Spleen (tissue), 11 donors: ENCODE results near the gene AKAP7. TPM values are rescaled to one million over a fixed set of nuclear protein-coding genes. Genes with fewer than 3 reads are reported as not detected.

ENCODE experiments used
- DNase-seq: peaks from one replicate; pipeline ENCODE4 v3.0.0-alpha.2; 2020
- H3K27ac ChIP-seq, 8 donors: fragments of 200-600 bp; sonication (generic) in 7 of 8; 1 replicate in 4 of 8; 2 replicates in 4 of 8; pipeline versions ENCODE4 v1.5.0 to v1.8.0; 2016 to 2021; ENCODE audit warnings: inconsistent platforms in 4 of 8, mild to moderate bottlenecking in 4 of 8, moderate library complexity in 1 of 8
- H3K27me3 ChIP-seq, 7 donors: fragments of 200-600 bp; sonication (generic) in 6 of 7; replicated peaks in 1 of 7; 1 replicate in 4 of 7; 2 replicates in 3 of 7; pipeline versions ENCODE4 v1.5.0 to v1.8.0; 2016 to 2021; ENCODE audit warnings: inconsistent platforms in 3 of 7, mild to moderate bottlenecking in 1 of 7
- H3K36me3 ChIP-seq, 6 donors: fragments of 200-600 bp; sonication (generic) in 5 of 6; 1 replicate in 4 of 6; 2 replicates in 2 of 6; pipeline versions ENCODE4 v1.5.0 to v1.8.0; 2016 to 2021; ENCODE audit warnings: inconsistent platforms in 2 of 6
- H3K4me1 ChIP-seq, 6 donors: fragments of 200-600 bp; sonication (generic) in 5 of 6; 1 replicate in 3 of 6; 2 replicates in 3 of 6; pipeline versions ENCODE4 v1.5.0 to v1.8.0; 2016 to 2021; ENCODE audit warnings: inconsistent platforms in 3 of 6
- H3K4me3 ChIP-seq, 8 donors: fragments of 200-600 bp; sonication (generic) in 7 of 8; 1 replicate in 4 of 8; 2 replicates in 4 of 8; pipeline versions ENCODE4 v1.5.0 to v1.8.0; 2016 to 2021; ENCODE audit warnings: inconsistent platforms in 4 of 8, mild to moderate bottlenecking in 4 of 8, moderate library complexity in 2 of 8
- H3K9me3 ChIP-seq, 8 donors: fragments of 200-600 bp; sonication (generic) in 7 of 8; 1 replicate in 4 of 8; 2 replicates in 4 of 8; pipeline versions ENCODE4 v1.5.0 to v1.8.0; 2016 to 2021; ENCODE audit warnings: inconsistent platforms in 4 of 8
- POLR2A ChIP-seq, 3 donors: fragments of 450-650 bp; IDR thresholded peaks; one replicate each; pipeline ENCODE4 v1.5.1; 2017; ENCODE audit warnings: antibody characterized with exemption in 3 of 3, mild to moderate bottlenecking in 1 of 3
- POLR2AphosphoS5 ChIP-seq, 3 donors: sonication (generic); formaldehyde crosslinking; IDR thresholded peaks; one replicate each; pipeline ENCODE4 v1.5.1; 2017; ENCODE audit warnings: antibody characterized with exemption in 3 of 3
- WGBS, 5 donors: extraction: QIAGEN DNeasy Blood & Tissue Kit in 3 of 5; methylation state at CpG; one replicate each; pipeline versions ENCODE4 v1.1.5 to v1.1.7; 2013 to 2018; 5-methylcytosine and 5-hydroxymethylcytosine counted together
- intact Hi-C: fragments of 100-400 bp; cut with DNase I; formaldehyde crosslinking; loops from one replicate; pipeline ENCODE4 v1.15.0; 2023; ENCODE audit warnings: low total_unique reads
- polyA plus RNA-seq, 3 donors: library from polyadenylated mRNA; stranded (reverse); fragments of 200-250 nt; gene quantifications; one replicate each; pipeline ENCODE4 v1.2.1, GENCODE V29; 2013
- total RNA-seq, 7 donors: library from RNA; depleted of rRNA in 3 of 7; stranded (reverse); fragments of >200 nt in 3 of 7; fragmentation: NEBNext Ultra II Directional in 4 of 7; extraction: Animal tissue kit (Norgen Biotek cat#: 25700) in 4 of 7; gene quantifications; one replicate each; pipeline versions ENCODE4 v1.1.0 to v1.2.1, GENCODE V29; 2016 to 2021
- TF ChIP-seq, protein P1 (sequence below), 11 experiments: fragments of 200-600 bp in 7 of 11; fragments of 450-650 bp in 4 of 11; sonication (generic) in 4 of 11; IDR thresholded peaks in 8 of 11; conservative IDR thresholded peaks in 3 of 11; 1 replicate in 7 of 11; 2 replicates in 4 of 11; pipeline versions ENCODE4 v1.4.0 to v1.8.0; 2016 to 2021; ENCODE audit warnings: antibody characterized with exemption in 11 of 11, inconsistent platforms in 4 of 11, mild to moderate bottlenecking in 1 of 11
- donor health status: healthy with polysubstance abuse.
- donor health status: DM: no; HTN: no; CAD: no; lungs with moderate emphysema.
- donor health status: DM: no; HTN: no; CAD: no.
- donor health status: Bipolar disorder and iron deficiency.
- donor health status: healthy.
- donor health status: DM: no; HTN: no; CAD: no.
- donor health status: DM: yes; HTN: yes; CAD: no.

AKAP7 gene
- total and polyA plus RNA-seq, 10 donors, result 6.6 to 23.8 (median 12.0) TPM

DNA sequence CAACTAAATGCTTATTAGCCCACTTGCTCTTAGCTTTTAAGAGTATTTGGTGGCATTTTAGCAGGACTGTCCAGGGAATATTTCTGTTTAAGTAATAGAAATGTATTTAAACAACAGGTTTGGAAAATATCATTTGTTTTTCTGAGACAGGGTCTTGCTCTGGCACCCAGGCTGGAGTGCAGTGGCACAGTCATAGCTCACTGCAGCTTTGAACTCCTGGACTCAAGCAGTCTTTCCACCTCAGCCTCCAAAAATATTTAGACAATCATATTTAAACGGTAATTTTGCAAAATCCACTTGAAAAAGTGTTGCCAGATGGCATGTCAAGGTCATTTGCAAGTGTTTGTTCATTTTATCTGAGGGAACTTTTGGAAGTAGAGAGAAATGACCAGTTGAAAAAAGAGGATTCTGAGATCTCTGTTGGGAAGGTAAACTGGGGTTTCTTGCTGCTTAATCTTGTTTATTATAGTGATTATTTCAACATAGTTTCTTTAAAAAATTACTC lies 25.0 kb downstream of the AKAP7 start:
- Histone ChIP-seq H3K9me3 (no peaks in the 10 kb centered on the region), H3K36me3 (peaks cover 0 to 13% (median 0%) of the 10 kb centered on the region in 6 donors), H3K4me3 (no peak overlapping the region), H3K27ac (no peak overlapping the region), H3K27me3 (no peaks in the 10 kb centered on the region), H3K4me1 (peaks cover 0 to 5% (median 0%) of the 10 kb centered on the region in 6 donors)
- intact Hi-C loops, result no loop called here
- TF ChIP-seq POLR2AphosphoS5 (IDR thresholded peaks at IDR 0.05) (no peak), POLR2A (IDR thresholded peaks at IDR 0.05) (no peak)
- TF ChIP-seq, protein P1, sequence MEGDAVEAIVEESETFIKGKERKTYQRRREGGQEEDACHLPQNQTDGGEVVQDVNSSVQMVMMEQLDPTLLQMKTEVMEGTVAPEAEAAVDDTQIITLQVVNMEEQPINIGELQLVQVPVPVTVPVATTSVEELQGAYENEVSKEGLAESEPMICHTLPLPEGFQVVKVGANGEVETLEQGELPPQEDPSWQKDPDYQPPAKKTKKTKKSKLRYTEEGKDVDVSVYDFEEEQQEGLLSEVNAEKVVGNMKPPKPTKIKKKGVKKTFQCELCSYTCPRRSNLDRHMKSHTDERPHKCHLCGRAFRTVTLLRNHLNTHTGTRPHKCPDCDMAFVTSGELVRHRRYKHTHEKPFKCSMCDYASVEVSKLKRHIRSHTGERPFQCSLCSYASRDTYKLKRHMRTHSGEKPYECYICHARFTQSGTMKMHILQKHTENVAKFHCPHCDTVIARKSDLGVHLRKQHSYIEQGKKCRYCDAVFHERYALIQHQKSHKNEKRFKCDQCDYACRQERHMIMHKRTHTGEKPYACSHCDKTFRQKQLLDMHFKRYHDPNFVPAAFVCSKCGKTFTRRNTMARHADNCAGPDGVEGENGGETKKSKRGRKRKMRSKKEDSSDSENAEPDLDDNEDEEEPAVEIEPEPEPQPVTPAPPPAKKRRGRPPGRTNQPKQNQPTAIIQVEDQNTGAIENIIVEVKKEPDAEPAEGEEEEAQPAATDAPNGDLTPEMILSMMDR (IDR thresholded peaks at IDR 0.05 in 8 of 11, conservative IDR thresholded peaks at IDR 0.05 in 3 of 11), result no peak
- DNase-seq, result no peak
- WGBS, 5 donors, result 0 to 63% (median 61%) methylated on average over 1 of the region's 1 CpG

- Histone ChIP-seq H3K36me3 (peaks cover 0 to 24% (median 3%) of the 10 kb centered on the region in 6 donors), H3K4me3 (no peak overlapping the region), H3K9me3 (no peaks in the 10 kb centered on the region), H3K27me3 (no peaks in the 10 kb centered on the region), H3K4me1 (peaks cover 0 to 5% (median 0%) of the 10 kb centered on the region in 6 donors), H3K27ac (no peak overlapping the region)
- intact Hi-C loops, result no loop called here
- TF ChIP-seq, protein P1 (IDR thresholded peaks at IDR 0.05 in 8 of 11, conservative IDR thresholded peaks at IDR 0.05 in 3 of 11), result no peak
- TF ChIP-seq POLR2A (IDR thresholded peaks at IDR 0.05) (no peak), POLR2AphosphoS5 (IDR thresholded peaks at IDR 0.05) (no peak)
- WGBS, 5 donors, result 92 to 99% (median 96%) methylated on average over 3 of the region's 3 CpGs
- no peak for DNase-seq
Observed at GRCh38 chr6:131161987-131162386, 26.7 kb downstream of the AKAP7 start.

DNA sequence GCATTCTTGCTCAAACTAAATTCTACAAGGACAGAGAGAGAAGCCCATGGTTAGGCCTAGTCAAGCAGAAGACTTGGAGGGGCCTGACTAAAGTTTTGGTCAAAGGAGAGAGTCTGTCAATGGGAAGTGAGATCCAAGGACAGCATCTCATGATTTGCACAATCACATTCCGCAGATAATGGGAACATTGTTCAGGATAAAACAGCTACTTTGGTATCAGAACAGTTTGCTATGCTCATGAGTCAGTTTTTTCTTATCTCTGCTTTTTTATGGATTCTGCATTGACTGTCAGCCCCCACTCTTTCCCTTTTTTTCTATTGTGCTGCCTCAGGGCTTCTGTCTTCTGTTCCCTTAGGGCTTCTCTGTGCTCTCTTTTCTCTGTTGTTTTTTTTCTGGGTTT lies 28.6 kb downstream of the AKAP7 start:
- peaks cover 0 to 24% (median 3%) of the 10 kb centered on the region in 6 donors for H3K36me3 ChIP-seq
- H3K27me3 ChIP-seq, result no peaks in the 10 kb centered on the region
- 80 to 96% (median 91%) methylated on average over 1 of the region's 1 CpG for WGBS, 5 donors
- no peaks in the 10 kb centered on the region for H3K9me3 ChIP-seq
- no peak for DNase-seq
- TF ChIP-seq, protein P1 (IDR thresholded peaks at IDR 0.05 in 8 of 11, conservative IDR thresholded peaks at IDR 0.05 in 3 of 11), result no peak
- TF ChIP-seq POLR2AphosphoS5 (IDR thresholded peaks at IDR 0.05), result no peak
- no peak for TF ChIP-seq POLR2A (IDR thresholded peaks at IDR 0.05)
- intact Hi-C loops, result no loop called here
- peaks cover 0 to 5% (median 0%) of the 10 kb centered on the region in 6 donors for H3K4me1 ChIP-seq
- H3K27ac ChIP-seq, result no peak overlapping the region
- H3K4me3 ChIP-seq, result no peak overlapping the region

DNA sequence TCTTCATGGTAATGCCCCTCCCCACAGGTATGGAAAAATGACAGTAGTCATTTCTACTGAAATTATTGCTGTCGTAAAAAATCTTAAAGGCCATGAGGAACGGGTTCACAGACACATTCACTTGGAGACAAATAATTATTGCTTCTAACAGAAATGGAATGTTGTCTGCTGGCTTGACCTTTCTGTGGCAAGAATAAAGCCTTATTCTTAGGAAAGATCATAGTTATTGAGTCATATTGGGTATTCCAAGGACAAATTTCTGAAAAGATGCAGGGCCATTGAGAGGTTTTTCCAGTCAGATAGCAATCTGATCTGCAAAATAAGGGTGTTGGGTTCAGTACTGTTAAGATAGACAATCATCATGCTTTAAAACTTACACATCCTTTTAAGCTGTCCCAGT lies 29.2 kb downstream of the AKAP7 start:
- H3K9me3 ChIP-seq, result no peaks in the 10 kb centered on the region
- TF ChIP-seq POLR2A (IDR thresholded peaks at IDR 0.05), result no peak
- TF ChIP-seq, protein P1 (IDR thresholded peaks at IDR 0.05 in 8 of 11, conservative IDR thresholded peaks at IDR 0.05 in 3 of 11), result no peak
- no peak for TF ChIP-seq POLR2AphosphoS5 (IDR thresholded peaks at IDR 0.05)
- intact Hi-C loops, result no loop called here
- H3K36me3 ChIP-seq, result peaks cover 0 to 30% (median 5%) of the 10 kb centered on the region in 6 donors
- H3K4me1 ChIP-seq, result peaks cover 0 to 5% (median 0%) of the 10 kb centered on the region in 6 donors
- no peak for DNase-seq
- WGBS, 5 donors, result 90 to 96% (median 92%) methylated on average over 2 of the region's 2 CpGs
- H3K27me3 ChIP-seq, result no peaks in the 10 kb centered on the region
- H3K4me3 ChIP-seq, result no peak overlapping the region
- no peak overlapping the region for H3K27ac ChIP-seq
